ENCODE data around the gene NECAP2.
"Not testable (repeated sequence)": the region's sequence is repeated elsewhere in the genome, so short reads cannot be mapped to it uniquely, and the experiment has no call there.

NECAP2 gene

GRCh38 chr1:16498573-16499413 is 58.3 kb downstream of the NECAP2 start:
- Mint-ChIP-seq H3K4me3 (peak overlapping the region; percentile 83), H3K4me1 (peaks cover 23% of the 10 kb centered on the region), H3K27me3 (ENCODE audit: low read depth, poor library complexity) (peaks cover 4% of the 10 kb centered on the region), H3K36me3 (ENCODE audit: low read depth) (no peaks in the 10 kb centered on the region), H3K27ac (peak overlapping the region; percentile 32), H3K9me3 (no peaks in the 10 kb centered on the region)
- no peak for TF ChIP-seq CTCF (IDR thresholded peaks at IDR 0.05)
- peak; percentile 98 for DNase-seq

GRCh38 chr1:16500466-16500865 is 59.9 kb downstream of the NECAP2 start:
- not testable (repeated sequence) for H3K36me3 Mint-ChIP-seq (ENCODE audit: low read depth); H3K27ac Mint-ChIP-seq; H3K9me3 Mint-ChIP-seq; DNase-seq; H3K27me3 Mint-ChIP-seq (ENCODE audit: low read depth, poor library complexity)
- Mint-ChIP-seq H3K4me3 (peak overlapping the region; percentile 83), H3K4me1 (peaks cover 20% of the 10 kb centered on the region)

GRCh38 chr1:16500975-16501374 is 60.5 kb downstream of the NECAP2 start:
- H3K9me3 Mint-ChIP-seq; H3K36me3 Mint-ChIP-seq (ENCODE audit: low read depth); DNase-seq; H3K27ac Mint-ChIP-seq; H3K27me3 Mint-ChIP-seq (ENCODE audit: low read depth, poor library complexity): not testable (repeated sequence)
- Mint-ChIP-seq H3K4me1 (peaks cover 20% of the 10 kb centered on the region), H3K4me3 (peak overlapping the region; percentile 42)

- H3K36me3 Mint-ChIP-seq (ENCODE audit: low read depth); H3K27ac Mint-ChIP-seq; DNase-seq; H3K9me3 Mint-ChIP-seq; H3K27me3 Mint-ChIP-seq (ENCODE audit: low read depth, poor library complexity): not testable (repeated sequence)
- Mint-ChIP-seq H3K4me3 (peak overlapping the region; percentile 42), H3K4me1 (peaks cover 20% of the 10 kb centered on the region)
Observed at GRCh38 chr1:16501446-16501845, 60.9 kb downstream of the NECAP2 start.

GRCh38 chr1:16503494-16503893 is 63.0 kb downstream of the NECAP2 start:
- Mint-ChIP-seq H3K4me3 (no peak overlapping the region), H3K27me3 (ENCODE audit: low read depth, poor library complexity) (peaks cover 7% of the 10 kb centered on the region), H3K9me3 (peaks cover 12% of the 10 kb centered on the region), H3K27ac (no peak overlapping the region), H3K36me3 (ENCODE audit: low read depth) (no peaks in the 10 kb centered on the region), H3K4me1 (peaks cover 6% of the 10 kb centered on the region)
- no peak for TF ChIP-seq CTCF (IDR thresholded peaks at IDR 0.05)
- DNase-seq = no peak

- H3K4me3 Mint-ChIP-seq; H3K27me3 Mint-ChIP-seq (ENCODE audit: low read depth, poor library complexity); H3K36me3 Mint-ChIP-seq (ENCODE audit: low read depth); DNase-seq; H3K27ac Mint-ChIP-seq: not testable (repeated sequence)
- peaks cover 11% of the 10 kb centered on the region for H3K4me1 Mint-ChIP-seq
- H3K9me3 Mint-ChIP-seq = peaks cover 12% of the 10 kb centered on the region
Observed at GRCh38 chr1:16505870-16506269, 65.3 kb downstream of the NECAP2 start.

GRCh38 chr1:16506364-16507136 is 66.0 kb downstream of the NECAP2 start:
- not testable (repeated sequence) for H3K27me3 Mint-ChIP-seq (ENCODE audit: low read depth, poor library complexity); H3K4me1 Mint-ChIP-seq; H3K27ac Mint-ChIP-seq; H3K36me3 Mint-ChIP-seq (ENCODE audit: low read depth); H3K4me3 Mint-ChIP-seq; DNase-seq
- H3K9me3 Mint-ChIP-seq = peaks cover 12% of the 10 kb centered on the region

- not testable (repeated sequence) for H3K4me1 Mint-ChIP-seq; H3K27me3 Mint-ChIP-seq (ENCODE audit: low read depth, poor library complexity); H3K4me3 Mint-ChIP-seq; H3K27ac Mint-ChIP-seq; H3K36me3 Mint-ChIP-seq (ENCODE audit: low read depth)
- DNase-seq = peak; percentile 60
- H3K9me3 Mint-ChIP-seq = peaks cover 11% of the 10 kb centered on the region
Observed at GRCh38 chr1:16508861-16509445, 68.4 kb downstream of the NECAP2 start.
